ENCODE data around the gene FAHD2B. TPM values are rescaled to one million over a fixed set of nuclear protein-coding genes. Genes with fewer than 3 reads are reported as not detected.

Gene FAHD2B
- total and polyA plus RNA-seq, 2 of the 13 experiments (the other 11 are each of a cell fraction or from before 2014, with no cell fraction given) = 6.4 to 6.7 TPM

DNA sequence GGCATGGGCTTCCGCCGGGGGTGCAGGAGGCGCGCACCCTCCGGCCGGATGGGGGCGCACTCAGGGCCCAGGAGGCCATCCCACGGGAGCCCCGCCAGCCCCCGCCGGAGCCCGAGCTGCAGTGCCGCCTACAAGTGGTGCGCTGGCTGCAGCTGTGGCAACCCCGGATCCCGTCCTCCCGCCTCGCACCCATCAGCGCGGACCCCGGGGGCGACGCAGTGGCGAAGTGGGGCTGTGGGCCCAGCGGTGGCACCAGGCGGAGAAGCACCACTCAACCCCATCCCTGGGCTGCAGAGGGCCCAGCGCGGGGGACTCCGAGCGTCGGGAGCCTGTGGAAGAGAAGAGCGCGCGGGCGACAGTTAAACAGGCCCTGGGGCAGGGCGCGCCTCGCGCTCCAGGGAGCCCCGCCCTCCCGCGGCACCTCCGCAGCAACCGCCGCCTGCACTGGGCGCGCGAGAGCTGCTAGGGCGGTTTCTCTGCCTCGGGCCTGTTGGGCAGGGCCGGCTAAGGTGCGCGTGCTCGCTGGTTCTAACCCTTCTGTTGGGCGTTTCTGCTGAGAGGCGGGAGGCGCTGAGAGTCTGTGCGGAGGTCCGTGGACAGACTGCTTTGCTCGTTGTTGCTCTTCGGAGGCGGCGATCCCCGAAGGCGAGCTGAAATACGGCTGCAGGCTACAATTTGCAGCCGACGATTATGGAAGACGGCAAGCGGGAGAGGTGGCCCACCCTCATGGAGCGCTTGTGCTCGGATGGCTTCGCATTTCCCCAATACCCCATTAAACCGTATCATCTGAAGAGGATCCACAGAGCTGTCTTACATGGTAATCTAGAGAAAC is 18.6 kb upstream of the FAHD2B start, which contains the start of gene ANKRD36 (continued):
- TF ChIP-seq, protein P1, sequence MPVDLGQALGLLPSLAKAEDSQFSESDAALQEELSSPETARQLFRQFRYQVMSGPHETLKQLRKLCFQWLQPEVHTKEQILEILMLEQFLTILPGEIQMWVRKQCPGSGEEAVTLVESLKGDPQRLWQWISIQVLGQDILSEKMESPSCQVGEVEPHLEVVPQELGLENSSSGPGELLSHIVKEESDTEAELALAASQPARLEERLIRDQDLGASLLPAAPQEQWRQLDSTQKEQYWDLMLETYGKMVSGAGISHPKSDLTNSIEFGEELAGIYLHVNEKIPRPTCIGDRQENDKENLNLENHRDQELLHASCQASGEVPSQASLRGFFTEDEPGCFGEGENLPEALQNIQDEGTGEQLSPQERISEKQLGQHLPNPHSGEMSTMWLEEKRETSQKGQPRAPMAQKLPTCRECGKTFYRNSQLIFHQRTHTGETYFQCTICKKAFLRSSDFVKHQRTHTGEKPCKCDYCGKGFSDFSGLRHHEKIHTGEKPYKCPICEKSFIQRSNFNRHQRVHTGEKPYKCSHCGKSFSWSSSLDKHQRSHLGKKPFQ (CRISPR knock-in tag; IDR thresholded peaks at IDR 0.05; ENCODE audit: insufficient replicate concordance) = peak; percentile 58
- TF ChIP-seq, protein P2, sequence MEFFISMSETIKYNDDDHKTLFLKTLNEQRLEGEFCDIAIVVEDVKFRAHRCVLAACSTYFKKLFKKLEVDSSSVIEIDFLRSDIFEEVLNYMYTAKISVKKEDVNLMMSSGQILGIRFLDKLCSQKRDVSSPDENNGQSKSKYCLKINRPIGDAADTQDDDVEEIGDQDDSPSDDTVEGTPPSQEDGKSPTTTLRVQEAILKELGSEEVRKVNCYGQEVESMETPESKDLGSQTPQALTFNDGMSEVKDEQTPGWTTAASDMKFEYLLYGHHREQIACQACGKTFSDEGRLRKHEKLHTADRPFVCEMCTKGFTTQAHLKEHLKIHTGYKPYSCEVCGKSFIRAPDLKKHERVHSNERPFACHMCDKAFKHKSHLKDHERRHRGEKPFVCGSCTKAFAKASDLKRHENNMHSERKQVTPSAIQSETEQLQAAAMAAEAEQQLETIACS (CRISPR knock-in tag; IDR thresholded peaks at IDR 0.05) = peak; percentile 83
- TF ChIP-seq, protein P3, sequence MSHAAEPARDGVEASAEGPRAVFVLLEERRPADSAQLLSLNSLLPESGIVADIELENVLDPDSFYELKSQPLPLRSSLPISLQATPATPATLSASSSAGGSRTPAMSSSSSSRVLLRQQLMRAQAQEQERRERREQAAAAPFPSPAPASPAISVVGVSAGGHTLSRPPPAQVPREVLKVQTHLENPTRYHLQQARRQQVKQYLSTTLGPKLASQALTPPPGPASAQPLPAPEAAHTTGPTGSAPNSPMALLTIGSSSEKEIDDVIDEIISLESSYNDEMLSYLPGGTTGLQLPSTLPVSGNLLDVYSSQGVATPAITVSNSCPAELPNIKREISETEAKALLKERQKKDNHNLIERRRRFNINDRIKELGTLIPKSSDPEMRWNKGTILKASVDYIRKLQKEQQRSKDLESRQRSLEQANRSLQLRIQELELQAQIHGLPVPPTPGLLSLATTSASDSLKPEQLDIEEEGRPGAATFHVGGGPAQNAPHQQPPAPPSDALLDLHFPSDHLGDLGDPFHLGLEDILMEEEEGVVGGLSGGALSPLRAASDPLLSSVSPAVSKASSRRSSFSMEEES (CRISPR knock-in tag; IDR thresholded peaks at IDR 0.05) = peak; percentile 57; the same call in 1 of the 2 replicates
- TF ChIP-seq ZNF30 (CRISPR knock-in tag; IDR thresholded peaks at IDR 0.05) (peak; percentile 87), ZC3H13 (CRISPR knock-in tag; IDR thresholded peaks at IDR 0.05) (peak; percentile 87), ZNF136 (CRISPR knock-in tag; IDR thresholded peaks at IDR 0.05; ENCODE audit: low read depth) (0 out of 2 replicates have a peak, but pooled peaks have one; percentile 30), EEA1 (CRISPR knock-in tag; IDR thresholded peaks at IDR 0.05; ENCODE audit: borderline replicate concordance) (peak; percentile 18; the same call in 1 of the 2 replicates), ZNF782 (CRISPR knock-in tag; IDR thresholded peaks at IDR 0.05; ENCODE audit: borderline replicate concordance) (0 out of 2 replicates have a peak, but pooled peaks have one; percentile 77), ZNF343 (CRISPR knock-in tag; IDR thresholded peaks at IDR 0.05) (peak; percentile 74; the same call in 1 of the 2 replicates), SP4 (CRISPR knock-in tag; IDR thresholded peaks at IDR 0.05) (peak; percentile 67), ZNF749 (CRISPR knock-in tag; IDR thresholded peaks at IDR 0.05; ENCODE audit: borderline replicate concordance) (peak; percentile 89; the same call in 1 of the 2 replicates), KAT7 (CRISPR knock-in tag; IDR thresholded peaks at IDR 0.05; ENCODE audit: borderline replicate concordance) (peak; percentile 77; the same call in 1 of the 2 replicates), ZNF121 (CRISPR knock-in tag; IDR thresholded peaks at IDR 0.05) (peak; percentile 48), ZNF891 (CRISPR knock-in tag; IDR thresholded peaks at IDR 0.05) (peak; percentile 76; the same call in 1 of the 2 replicates)
- TF ChIP-seq, protein P4, sequence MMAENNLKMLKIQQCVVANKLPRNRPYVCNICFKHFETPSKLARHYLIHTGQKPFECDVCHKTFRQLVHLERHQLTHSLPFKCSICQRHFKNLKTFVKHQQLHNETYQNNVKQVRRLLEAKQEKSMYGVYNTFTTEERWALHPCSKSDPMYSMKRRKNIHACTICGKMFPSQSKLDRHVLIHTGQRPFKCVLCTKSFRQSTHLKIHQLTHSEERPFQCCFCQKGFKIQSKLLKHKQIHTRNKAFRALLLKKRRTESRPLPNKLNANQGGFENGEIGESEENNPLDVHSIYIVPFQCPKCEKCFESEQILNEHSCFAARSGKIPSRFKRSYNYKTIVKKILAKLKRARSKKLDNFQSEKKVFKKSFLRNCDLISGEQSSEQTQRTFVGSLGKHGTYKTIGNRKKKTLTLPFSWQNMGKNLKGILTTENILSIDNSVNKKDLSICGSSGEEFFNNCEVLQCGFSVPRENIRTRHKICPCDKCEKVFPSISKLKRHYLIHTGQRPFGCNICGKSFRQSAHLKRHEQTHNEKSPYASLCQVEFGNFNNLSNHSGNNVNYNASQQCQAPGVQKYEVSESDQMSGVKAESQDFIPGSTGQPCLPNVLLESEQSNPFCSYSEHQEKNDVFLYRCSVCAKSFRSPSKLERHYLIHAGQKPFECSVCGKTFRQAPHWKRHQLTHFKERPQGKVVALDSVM (CRISPR knock-in tag; IDR thresholded peaks at IDR 0.05) = peak; percentile 57; the same call in 1 of the 2 replicates
- TF ChIP-seq, protein P5, sequence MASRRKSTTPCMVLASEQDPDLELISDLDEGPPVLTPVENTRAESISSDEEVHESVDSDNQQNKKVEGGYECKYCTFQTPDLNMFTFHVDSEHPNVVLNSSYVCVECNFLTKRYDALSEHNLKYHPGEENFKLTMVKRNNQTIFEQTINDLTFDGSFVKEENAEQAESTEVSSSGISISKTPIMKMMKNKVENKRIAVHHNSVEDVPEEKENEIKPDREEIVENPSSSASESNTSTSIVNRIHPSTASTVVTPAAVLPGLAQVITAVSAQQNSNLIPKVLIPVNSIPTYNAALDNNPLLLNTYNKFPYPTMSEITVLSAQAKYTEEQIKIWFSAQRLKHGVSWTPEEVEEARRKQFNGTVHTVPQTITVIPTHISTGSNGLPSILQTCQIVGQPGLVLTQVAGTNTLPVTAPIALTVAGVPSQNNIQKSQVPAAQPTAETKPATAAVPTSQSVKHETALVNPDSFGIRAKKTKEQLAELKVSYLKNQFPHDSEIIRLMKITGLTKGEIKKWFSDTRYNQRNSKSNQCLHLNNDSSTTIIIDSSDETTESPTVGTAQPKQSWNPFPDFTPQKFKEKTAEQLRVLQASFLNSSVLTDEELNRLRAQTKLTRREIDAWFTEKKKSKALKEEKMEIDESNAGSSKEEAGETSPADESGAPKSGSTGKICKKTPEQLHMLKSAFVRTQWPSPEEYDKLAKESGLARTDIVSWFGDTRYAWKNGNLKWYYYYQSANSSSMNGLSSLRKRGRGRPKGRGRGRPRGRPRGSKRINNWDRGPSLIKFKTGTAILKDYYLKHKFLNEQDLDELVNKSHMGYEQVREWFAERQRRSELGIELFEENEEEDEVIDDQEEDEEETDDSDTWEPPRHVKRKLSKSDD (CRISPR knock-in tag; IDR thresholded peaks at IDR 0.05; ENCODE audit: low read depth) = peak; percentile 28; the same call in 1 of the 2 replicates

Data from HepG2 (cell line).